ENCODE measurements around the gene NFYC. TPM values are rescaled to one million over a fixed set of nuclear protein-coding genes. Genes with fewer than 3 reads are reported as not detected.

The NFYC gene
- total RNA-seq, 1 experiment from 2014 or later = 83.0 TPM

- intact Hi-C loops (cut with micrococcal nuclease; ENCODE audit: unreplicated experiment) = no loop called here
- H3K9me3 ChIP-seq (ENCODE audit: low read depth, low read length, poor library complexity, severe bottlenecking) = no peaks in the 10 kb centered on the region
- DNase-seq (ENCODE audit: low spot score) = no peak
- H3K27ac ChIP-seq (ENCODE audit: low read depth, low read length, poor library complexity, severe bottlenecking) = peak overlapping the region; percentile 6
- H3K27me3 ChIP-seq (replicated peaks; ENCODE audit: insufficient read depth, low read depth, low read length, poor library complexity) = no peaks in the 10 kb centered on the region
- TF ChIP-seq EZH2 (IDR thresholded peaks at IDR 0.05; ENCODE audit: borderline replicate concordance, low read depth, low read length, poor library complexity, severe bottlenecking) = no peak
- TF ChIP-seq CTCF (conservative IDR thresholded peaks at IDR 0.05; ENCODE audit: low read depth, low read length) = no peak
- H3K4me3 ChIP-seq (ENCODE audit: low read depth, low read length, poor library complexity, severe bottlenecking) = no peak overlapping the region
- CTCF ChIA-PET = no interaction called here
- H3K4me1 ChIP-seq (ENCODE audit: insufficient read depth, low read length, poor library complexity, severe bottlenecking) = peaks cover 55% of the 10 kb centered on the region
- H3K36me3 ChIP-seq (ENCODE audit: insufficient read depth, low read length, poor library complexity, severe bottlenecking) = no peaks in the 10 kb centered on the region
- POLR2A ChIA-PET (ENCODE audit: low non-redundant PET) = no interaction called here
- no TSS peak for BruUV-seq (replicated peaks)
Observed at GRCh38 chr1:40696294-40696693, 4.8 kb downstream of the NFYC start.

GRCh38 chr1:40697436-40697835, 5.9 kb downstream of the NFYC start:
- Histone ChIP-seq H3K4me3 (ENCODE audit: low read depth, low read length, poor library complexity, severe bottlenecking) (no peak overlapping the region), H3K27ac (ENCODE audit: low read depth, low read length, poor library complexity, severe bottlenecking) (no peak overlapping the region), H3K9me3 (ENCODE audit: low read depth, low read length, poor library complexity, severe bottlenecking) (no peaks in the 10 kb centered on the region), H3K36me3 (ENCODE audit: insufficient read depth, low read length, poor library complexity, severe bottlenecking) (no peaks in the 10 kb centered on the region), H3K4me1 (ENCODE audit: insufficient read depth, low read length, poor library complexity, severe bottlenecking) (peaks cover 66% of the 10 kb centered on the region), H3K27me3 (replicated peaks; ENCODE audit: insufficient read depth, low read depth, low read length, poor library complexity) (no peaks in the 10 kb centered on the region)
- ChIA-PET POLR2A (ENCODE audit: low non-redundant PET) (no interaction called here), CTCF (no interaction called here)
- TF ChIP-seq EZH2 (IDR thresholded peaks at IDR 0.05; ENCODE audit: borderline replicate concordance, low read depth, low read length, poor library complexity, severe bottlenecking) = no peak
- TF ChIP-seq CTCF (conservative IDR thresholded peaks at IDR 0.05; ENCODE audit: low read depth, low read length) = no peak
- no peak for DNase-seq (ENCODE audit: low spot score)
- intact Hi-C loops (cut with micrococcal nuclease; ENCODE audit: unreplicated experiment) = no loop called here
- no TSS peak for BruUV-seq (replicated peaks)

- ChIA-PET CTCF (no interaction called here), POLR2A (ENCODE audit: low non-redundant PET) (no interaction called here)
- no peak for DNase-seq (ENCODE audit: low spot score)
Observed at GRCh38 chr1:40699787-40700186, 8.3 kb downstream of the NFYC start.

More at GRCh38 chr1:40699787-40700186, 8.3 kb downstream of the NFYC start:
- Histone ChIP-seq H3K4me1 (ENCODE audit: insufficient read depth, low read length, poor library complexity, severe bottlenecking) (peaks cover 64% of the 10 kb centered on the region), H3K27me3 (replicated peaks; ENCODE audit: insufficient read depth, low read depth, low read length, poor library complexity) (no peaks in the 10 kb centered on the region), H3K4me3 (ENCODE audit: low read depth, low read length, poor library complexity, severe bottlenecking) (no peak overlapping the region), H3K27ac (ENCODE audit: low read depth, low read length, poor library complexity, severe bottlenecking) (peak overlapping the region; percentile 24), H3K36me3 (ENCODE audit: insufficient read depth, low read length, poor library complexity, severe bottlenecking) (no peaks in the 10 kb centered on the region), H3K9me3 (ENCODE audit: low read depth, low read length, poor library complexity, severe bottlenecking) (no peaks in the 10 kb centered on the region)
- no peak for TF ChIP-seq CTCF (conservative IDR thresholded peaks at IDR 0.05; ENCODE audit: low read depth, low read length)
- TF ChIP-seq EZH2 (IDR thresholded peaks at IDR 0.05; ENCODE audit: borderline replicate concordance, low read depth, low read length, poor library complexity, severe bottlenecking) = no peak
- intact Hi-C loops (cut with micrococcal nuclease; ENCODE audit: unreplicated experiment) = no loop called here
- BruUV-seq (replicated peaks) = no TSS peak
